Measurements from ENCODE around the gene HS6ST3.

GRCh38 chr13:96216543-96216942 lies 126.6 kb downstream of the HS6ST3 start:
- TF ChIP-seq, protein P1, sequence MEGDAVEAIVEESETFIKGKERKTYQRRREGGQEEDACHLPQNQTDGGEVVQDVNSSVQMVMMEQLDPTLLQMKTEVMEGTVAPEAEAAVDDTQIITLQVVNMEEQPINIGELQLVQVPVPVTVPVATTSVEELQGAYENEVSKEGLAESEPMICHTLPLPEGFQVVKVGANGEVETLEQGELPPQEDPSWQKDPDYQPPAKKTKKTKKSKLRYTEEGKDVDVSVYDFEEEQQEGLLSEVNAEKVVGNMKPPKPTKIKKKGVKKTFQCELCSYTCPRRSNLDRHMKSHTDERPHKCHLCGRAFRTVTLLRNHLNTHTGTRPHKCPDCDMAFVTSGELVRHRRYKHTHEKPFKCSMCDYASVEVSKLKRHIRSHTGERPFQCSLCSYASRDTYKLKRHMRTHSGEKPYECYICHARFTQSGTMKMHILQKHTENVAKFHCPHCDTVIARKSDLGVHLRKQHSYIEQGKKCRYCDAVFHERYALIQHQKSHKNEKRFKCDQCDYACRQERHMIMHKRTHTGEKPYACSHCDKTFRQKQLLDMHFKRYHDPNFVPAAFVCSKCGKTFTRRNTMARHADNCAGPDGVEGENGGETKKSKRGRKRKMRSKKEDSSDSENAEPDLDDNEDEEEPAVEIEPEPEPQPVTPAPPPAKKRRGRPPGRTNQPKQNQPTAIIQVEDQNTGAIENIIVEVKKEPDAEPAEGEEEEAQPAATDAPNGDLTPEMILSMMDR (IDR thresholded peaks at IDR 0.05; ENCODE audit: borderline replicate concordance, extremely low read depth, low read length, poor library complexity, severe bottlenecking), result no peak
- TF ChIP-seq EZH2 (IDR thresholded peaks at IDR 0.05; ENCODE audit: borderline replicate concordance, low read depth, low read length, severe bottlenecking), result no peak

Data from DND-41 (cell line).